Measurements from ENCODE around the gene GALR2.

GRCh38 chr17:76034428-76035350, 39.9 kb upstream of the GALR2 start:
- TF ChIP-seq CTCF (conservative IDR thresholded peaks at IDR 0.05 in 1 of 2, IDR thresholded peaks at IDR 0.05 in 1 of 2; ENCODE audit: extremely low read depth in 1 of 2, insufficient read depth in 1 of 2, low read depth in 1 of 2, low read length in 2 of 2) = no peak
- no peak for TF ChIP-seq EZH2 (IDR thresholded peaks at IDR 0.05; ENCODE audit: borderline replicate concordance, low read length)
